HCT116 (cell line): ENCODE measurements around the gene SSH2. TPM values are rescaled to one million over a fixed set of nuclear protein-coding genes. Genes with fewer than 3 reads are reported as not detected.

ENCODE experiments used
- ATAC-seq: fragments of 200-7000 bp; cut with Tn5 transposase; 2 replicates; pipeline ENCODE4 v1.9.1; 2020; ENCODE audit warnings: mild to moderate bottlenecking, moderate library complexity
- BruUV-seq: library from RNA; stranded (reverse); fragments of 400-500 nt; replicated peaks from 2 replicates; lab custom pipeline; 2021; lab: Mats Ljungman, UMichigan
- CTCF ChIA-PET: fragments of 300-600 bp; sonication (Branson Sonifier 250); formaldehyde crosslinking; loops from one replicate; lab custom pipeline; 2021; ENCODE audit warnings: antibody characterized with exemption; lab: Charles Lee
- POLR2A ChIA-PET: fragments of 300-600, 350-600 bp; sonication (Branson Sonifier 250); formaldehyde crosslinking; loops from one replicate; lab custom pipeline; 2021; ENCODE audit warnings: antibody characterized with exemption; lab: Charles Lee
- RAD21 ChIA-PET, 2 experiments: fragments of 300-600 bp; sonication (Branson Sonifier 250); formaldehyde crosslinking; loops; one replicate each; lab custom pipeline; 2023; ENCODE audit warnings: low total read pairs in 2 of 2; ENCODE audit not compliant: uncharacterized antibody in 2 of 2, unreplicated experiment in 2 of 2, low non-redundant PET in 1 of 2; lab: Charles Lee
- DNase-seq: peaks from one replicate; pipeline ENCODE4 v3.0.0-alpha.2; 2010; ENCODE audit warnings: low read depth, low spot score
- H2AFZ ChIP-seq: fragments of 200-600 bp; shearing (Covaris generic), sonication (generic); 2 replicates; pipeline ENCODE4 v1.6.1; 2017; ENCODE audit warnings: low read depth, mixed run types, mixed read lengths, antibody characterized with exemption, low read length; ENCODE audit not compliant: poor library complexity, severe bottlenecking
- H3K27ac ChIP-seq: 2 replicates; pipeline ENCODE4 v1.5.1; 2012; ENCODE audit warnings: low read depth, low read length
- H3K27me3 ChIP-seq: fragments of 200-600 bp; sonication (generic); 2 replicates; pipeline ENCODE4 v1.6.1; 2016; ENCODE audit warnings: mixed run types, low read length, mixed read lengths; ENCODE audit not compliant: insufficient read depth
- H3K36me3 ChIP-seq, 2 experiments: fragments of 200-500 bp in 1 of 2; fragments of 200-600 bp in 1 of 2; sonication (Bioruptor generic) in 1 of 2; sonication (generic) in 1 of 2; 2 replicates each; pipeline versions ENCODE4 v1.5.1 to v1.6.1; 2014 to 2016; ENCODE audit warnings: low read length in 2 of 2, inconsistent platforms in 1 of 2, mixed read lengths in 1 of 2, mixed run types in 1 of 2; ENCODE audit not compliant: insufficient read depth in 2 of 2, control insufficient read depth in 1 of 2
- H3K4me1 ChIP-seq, 2 experiments: fragments of 200-600 bp in 1 of 2; sonication (generic) in 1 of 2; 2 replicates each; pipeline versions ENCODE4 v1.5.1 to v1.6.1; 2012 to 2017; ENCODE audit warnings: low read length in 2 of 2, inconsistent platforms in 1 of 2, mild to moderate bottlenecking in 1 of 2, mixed read lengths in 1 of 2, mixed run types in 1 of 2, moderate library complexity in 1 of 2; ENCODE audit not compliant: insufficient read depth in 2 of 2, control insufficient read depth in 1 of 2
- H3K4me2 ChIP-seq: fragments of 200-600 bp; sonication (generic); 2 replicates; pipeline ENCODE4 v1.6.1; 2017; ENCODE audit warnings: mixed run types, low read length, mixed read lengths
- H3K4me3 ChIP-seq, 2 experiments: fragments of 200-600 bp in 1 of 2; sonication (generic) in 1 of 2; replicated peaks in 1 of 2; 2 replicates each; pipeline ENCODE4 v1.5.1; 2011 to 2016; ENCODE audit warnings: low read length in 2 of 2, control low read depth in 1 of 2, low read depth in 1 of 2, mild to moderate bottlenecking in 1 of 2, mixed read lengths in 1 of 2, mixed run types in 1 of 2
- H3K79me2 ChIP-seq: fragments of 200-600 bp; sonication (generic); 2 replicates; pipeline ENCODE4 v1.6.1; 2017; ENCODE audit warnings: mild to moderate bottlenecking, mixed run types, low read length, moderate library complexity, mixed read lengths; ENCODE audit not compliant: insufficient read depth
- H3K9ac ChIP-seq: fragments of 200-600 bp; sonication (generic); 2 replicates; pipeline ENCODE4 v1.6.1; 2016; ENCODE audit warnings: low read length, mixed read lengths
- H3K9me2 ChIP-seq: fragments of 200-600 bp; sonication (generic), shearing (Covaris generic); 2 replicates; pipeline ENCODE4 v1.6.1; 2017; ENCODE audit warnings: mixed run types, mild to moderate bottlenecking, moderate library complexity; ENCODE audit not compliant: insufficient read depth
- H3K9me3 ChIP-seq, 2 experiments: fragments of 200-500 bp in 1 of 2; fragments of 200-600 bp in 1 of 2; sonication (Bioruptor generic) in 1 of 2; sonication (generic) in 1 of 2; 2 replicates each; pipeline ENCODE4 v1.6.1; 2014 to 2017; ENCODE audit warnings: low read length in 2 of 2, mixed read lengths in 2 of 2, inconsistent platforms in 1 of 2, low read depth in 1 of 2, mild to moderate bottlenecking in 1 of 2, mixed run types in 1 of 2, moderate library complexity in 1 of 2; ENCODE audit not compliant: control insufficient read depth in 1 of 2, insufficient read depth in 1 of 2
- H4K20me1 ChIP-seq: fragments of 200-600 bp; sonication (generic), shearing (Covaris generic); 2 replicates; pipeline ENCODE4 v1.6.1; 2017; ENCODE audit warnings: mixed run types, mild to moderate bottlenecking, moderate library complexity; ENCODE audit not compliant: insufficient read depth
- ELF1 ChIP-seq: IDR thresholded peaks from 2 replicates; pipeline ENCODE4 v1.6.1; 2012; ENCODE audit warnings: low read depth, borderline replicate concordance
- JUND ChIP-seq: IDR thresholded peaks from 2 replicates; pipeline ENCODE4 v1.6.1; 2012
- POLR2A ChIP-seq: IDR thresholded peaks from 2 replicates; pipeline ENCODE4 v1.7.0; 2011; ENCODE audit warnings: borderline replicate concordance; ENCODE audit not compliant: insufficient read depth, insufficient read length; ENCODE audit errors: extremely low read depth
- RAD21 ChIP-seq: IDR thresholded peaks from 2 replicates; pipeline ENCODE4 v1.6.1; 2012; ENCODE audit warnings: low read depth, mild to moderate bottlenecking
- YY1 ChIP-seq: IDR thresholded peaks from 2 replicates; pipeline ENCODE4 v1.6.1; 2011; ENCODE audit warnings: low read length, low read depth, moderate library complexity, mild to moderate bottlenecking; ENCODE audit not compliant: insufficient replicate concordance; ENCODE audit errors: extremely low read depth
- ZBTB33 ChIP-seq: IDR thresholded peaks from 2 replicates; pipeline ENCODE4 v1.6.1; 2011; ENCODE audit warnings: mild to moderate bottlenecking, low read length, moderate library complexity; ENCODE audit not compliant: insufficient replicate concordance; ENCODE audit errors: extremely low read depth
- intact Hi-C: fragments of 100-400 bp; cut with micrococcal nuclease; formaldehyde crosslinking; loops from 2 replicates; pipeline ENCODE4 v1.10.0; 2022
- total RNA-seq: library from RNA; stranded (reverse); gene quantifications from one replicate; pipeline ENCODE4 v1.2.1, GENCODE V29; 2021; ENCODE audit not compliant: unreplicated experiment
- TF ChIP-seq, protein P1 (sequence below): IDR thresholded peaks from 2 replicates; pipeline ENCODE4 v1.6.1; 2012; ENCODE audit warnings: low read depth

The SSH2 gene
- total RNA-seq, 1 experiment from 2014 or later = 17.0 TPM

DNA sequence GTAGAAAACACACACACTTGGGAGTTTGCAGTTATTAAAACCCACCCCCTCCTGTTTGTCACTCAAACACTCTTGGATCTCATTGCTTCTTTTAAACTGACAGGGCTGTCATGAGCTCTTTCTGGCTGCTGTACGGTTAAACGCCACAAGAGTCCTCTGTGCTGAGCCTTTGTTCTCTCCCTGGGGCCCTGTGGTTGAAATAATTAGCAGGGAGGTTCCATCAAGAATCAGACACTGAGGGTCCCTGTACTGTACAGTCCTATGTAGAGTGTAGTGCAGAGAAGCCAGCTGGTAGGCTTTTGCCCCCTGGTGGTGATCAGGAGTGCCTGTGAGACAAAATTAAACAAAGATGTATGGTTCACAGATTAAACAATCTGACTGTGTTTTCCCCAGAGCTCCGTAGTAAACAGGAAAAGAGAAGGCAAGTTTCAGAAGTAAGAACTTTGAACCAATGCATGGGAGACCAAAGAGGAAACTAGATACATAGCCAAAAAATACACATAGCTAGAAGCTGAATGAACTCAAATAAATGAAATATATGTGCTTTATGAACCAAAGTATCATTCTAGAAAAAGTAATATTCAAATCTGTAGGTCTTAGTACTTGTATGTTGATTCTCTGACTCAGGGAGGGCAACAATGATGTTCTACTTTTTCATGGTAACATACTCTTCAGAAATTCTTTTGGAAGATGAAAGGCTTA is 1.4 kb upstream of the SSH2 start (continued):
- TF ChIP-seq, protein P1, sequence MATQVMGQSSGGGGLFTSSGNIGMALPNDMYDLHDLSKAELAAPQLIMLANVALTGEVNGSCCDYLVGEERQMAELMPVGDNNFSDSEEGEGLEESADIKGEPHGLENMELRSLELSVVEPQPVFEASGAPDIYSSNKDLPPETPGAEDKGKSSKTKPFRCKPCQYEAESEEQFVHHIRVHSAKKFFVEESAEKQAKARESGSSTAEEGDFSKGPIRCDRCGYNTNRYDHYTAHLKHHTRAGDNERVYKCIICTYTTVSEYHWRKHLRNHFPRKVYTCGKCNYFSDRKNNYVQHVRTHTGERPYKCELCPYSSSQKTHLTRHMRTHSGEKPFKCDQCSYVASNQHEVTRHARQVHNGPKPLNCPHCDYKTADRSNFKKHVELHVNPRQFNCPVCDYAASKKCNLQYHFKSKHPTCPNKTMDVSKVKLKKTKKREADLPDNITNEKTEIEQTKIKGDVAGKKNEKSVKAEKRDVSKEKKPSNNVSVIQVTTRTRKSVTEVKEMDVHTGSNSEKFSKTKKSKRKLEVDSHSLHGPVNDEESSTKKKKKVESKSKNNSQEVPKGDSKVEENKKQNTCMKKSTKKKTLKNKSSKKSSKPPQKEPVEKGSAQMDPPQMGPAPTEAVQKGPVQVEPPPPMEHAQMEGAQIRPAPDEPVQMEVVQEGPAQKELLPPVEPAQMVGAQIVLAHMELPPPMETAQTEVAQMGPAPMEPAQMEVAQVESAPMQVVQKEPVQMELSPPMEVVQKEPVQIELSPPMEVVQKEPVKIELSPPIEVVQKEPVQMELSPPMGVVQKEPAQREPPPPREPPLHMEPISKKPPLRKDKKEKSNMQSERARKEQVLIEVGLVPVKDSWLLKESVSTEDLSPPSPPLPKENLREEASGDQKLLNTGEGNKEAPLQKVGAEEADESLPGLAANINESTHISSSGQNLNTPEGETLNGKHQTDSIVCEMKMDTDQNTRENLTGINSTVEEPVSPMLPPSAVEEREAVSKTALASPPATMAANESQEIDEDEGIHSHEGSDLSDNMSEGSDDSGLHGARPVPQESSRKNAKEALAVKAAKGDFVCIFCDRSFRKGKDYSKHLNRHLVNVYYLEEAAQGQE = no peak
- peak; percentile 93 for TF ChIP-seq RAD21
- TF ChIP-seq, all 23 proteins: peak for 5

DNA sequence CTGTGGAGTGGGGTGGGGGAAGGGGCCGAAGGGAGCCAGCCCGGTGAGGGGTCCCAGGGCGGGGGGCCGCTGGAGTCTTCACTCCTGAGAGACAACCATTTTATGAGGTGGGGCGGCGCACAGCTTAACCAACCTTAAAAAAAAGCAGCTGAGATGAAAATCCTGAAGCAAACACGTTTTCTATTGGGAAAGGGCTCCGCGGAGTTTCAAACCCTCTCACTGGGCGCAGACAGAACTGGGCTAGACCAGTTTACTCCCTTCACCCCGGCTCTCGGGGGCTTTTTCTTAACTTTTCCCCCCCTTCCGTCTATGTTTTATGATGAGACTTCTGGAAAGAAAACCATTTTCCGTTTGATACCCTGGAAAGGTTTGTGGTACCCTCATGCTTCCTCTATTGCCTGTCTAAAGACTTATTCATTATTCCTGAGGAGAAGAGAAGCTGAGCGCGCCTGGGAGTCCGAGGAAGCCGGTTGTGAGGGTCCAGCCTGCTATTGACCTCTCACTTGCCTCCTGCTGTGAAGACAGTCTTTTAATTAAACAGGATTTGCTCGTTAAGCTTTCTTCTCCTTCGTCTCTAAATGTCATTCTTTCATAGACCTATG is 482 bp upstream of the SSH2 start:
- no peak for ATAC-seq

More for the DNA sequence above, 482 bp upstream of the SSH2 start:
- peak overlapping the region; percentile 69 for H3K9ac ChIP-seq
- peak overlapping the region; percentile 52 for H2AFZ ChIP-seq
- H3K36me3 ChIP-seq = no peaks in the 10 kb centered on the region; a peak in 1 of 4 replicates
- ChIA-PET POLR2A (interaction anchor here (0.7 to 1.8 kb wide), 4 partner anchors 10 to 291 kb away, joined by 3 to 5 read pairs (median 4); no protein-coding TSS in a partner anchor), CTCF (interaction anchor here (0.7 to 4.8 kb wide), 29 partner anchors 8 to 339 kb away, joined by 3 to 106 read pairs (median 8); partner anchors contain the start of gene EFCAB5), RAD21 (interaction anchor here (0.7 to 2.5 kb wide), 9 partner anchors 62 to 313 kb away, joined by 3 to 18 read pairs (median 6); no protein-coding TSS in a partner anchor)
- peak overlapping the region; percentile 86 for H3K4me2 ChIP-seq
- BruUV-seq = TSS peak; percentile 72
- H3K27ac ChIP-seq = peak overlapping the region; percentile 85
- no peaks in the 10 kb centered on the region for H4K20me1 ChIP-seq
- H3K4me1 ChIP-seq = peaks cover 13 to 23% of the 10 kb centered on the region in 2 experiments
- no peaks in the 10 kb centered on the region for H3K27me3 ChIP-seq
- intact Hi-C loops = loop anchor here (1.0 to 5.0 kb wide), 6 partner anchors 63 to 350 kb away; no protein-coding TSS in a partner anchor
- peaks cover 40% of the 10 kb centered on the region for H3K79me2 ChIP-seq
- TF ChIP-seq RAD21 = 0 out of 2 replicates have a peak, but pooled peaks have one; percentile 12
- no peak; the same call in 1 of the 2 replicates for TF ChIP-seq ELF1
- no peak for TF ChIP-seq ZBTB33
- peak; percentile 1 for TF ChIP-seq POLR2A
- no peak for TF ChIP-seq YY1
- no peak for TF ChIP-seq JUND
- H3K9me2 ChIP-seq = no peaks in the 10 kb centered on the region
- H3K4me3 ChIP-seq = peak overlapping the region; percentile 74 to 92
- no peak for DNase-seq
- H3K9me3 ChIP-seq = no peaks in the 10 kb centered on the region
